ENCODE data around the gene SLC25A25.

The SLC25A25 gene

GRCh38 chr9:128149001-128149701 lies 81.1 kb downstream of the SLC25A25 start, which contains the start of gene LCN2:
Gene LCN2, plus strand, starts transcription at chr9:128149453. Its CDS starts 73 bp downstream, at chr9:128149526.
- no peak for DNase-seq

- no peak for DNase-seq
These were observed 82.0 kb downstream of the SLC25A25 start for GRCh38 chr9:128149951-128150593.

- peak; percentile 44 for DNase-seq
These were observed 82.7 kb downstream of the SLC25A25 start for GRCh38 chr9:128150594-128151308.

- no peak for DNase-seq
These were observed 83.5 kb downstream of the SLC25A25 start for GRCh38 chr9:128151309-128152132.

GRCh38 chr9:128152133-128153059 lies 84.4 kb downstream of the SLC25A25 start:
- no peak for DNase-seq

- DNase-seq = peak; percentile 26
These were observed 85.3 kb downstream of the SLC25A25 start for GRCh38 chr9:128153060-128153946.

GRCh38 chr9:128153947-128154695 lies 86.1 kb downstream of the SLC25A25 start:
- no peak for DNase-seq

- no peak for DNase-seq
These were observed 87.9 kb downstream of the SLC25A25 start for GRCh38 chr9:128155736-128156500.
